ENCODE data around the gene SEMA3D.

SEMA3D gene

DNA sequence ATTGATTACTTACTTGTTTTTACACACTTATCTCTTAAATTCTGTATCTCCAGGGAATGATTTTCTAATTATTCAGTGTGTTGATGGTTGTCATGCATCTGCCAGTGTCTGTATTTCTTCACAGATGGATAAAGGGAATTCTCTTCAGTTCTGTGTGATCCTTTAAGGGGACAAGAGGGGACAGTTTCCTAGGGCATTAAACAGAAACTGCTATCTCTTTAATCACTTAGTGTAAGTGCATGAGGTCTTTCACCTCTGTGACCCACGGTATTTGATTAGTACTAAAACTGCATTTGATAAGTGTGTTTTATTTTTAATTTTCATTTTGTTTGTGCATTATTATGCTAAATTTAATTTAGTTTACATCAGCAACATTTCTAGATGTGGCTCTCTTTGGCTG lies 26.6 kb upstream of the SEMA3D start:
- Histone ChIP-seq H3K4ac (ENCODE audit: low read depth, low read length) (no peak overlapping the region), H2BK5ac (ENCODE audit: low read depth, low read length, poor library complexity) (no peak overlapping the region), H3K79me2 (ENCODE audit: control insufficient read depth, insufficient read depth, low read length, poor library complexity) (no peaks in the 10 kb centered on the region), H3K27me3 (ENCODE audit: insufficient read depth, low read length) (no peaks in the 10 kb centered on the region), H3K4me3 (ENCODE audit: low read depth, low read length) (no peak overlapping the region), H3K4me1 (ENCODE audit: control insufficient read depth in 1 of 2, insufficient read depth in 2 of 2, low read length in 2 of 2) (no peaks in the 10 kb centered on the region), H4K91ac (ENCODE audit: low read depth, low read length) (no peak overlapping the region), H2AK5ac (ENCODE audit: low read length) (no peak overlapping the region), H3K23ac (ENCODE audit: low read length) (no peak overlapping the region), H3K14ac (ENCODE audit: low read length) (no peak overlapping the region), H3K79me1 (ENCODE audit: low read length) (no peaks in the 10 kb centered on the region), H3K4me2 (ENCODE audit: low read length) (no peak overlapping the region), H3K36me3 (ENCODE audit: control insufficient read depth in 1 of 2, insufficient read depth in 2 of 2, low read length in 2 of 2) (no peaks in the 10 kb centered on the region), H4K12ac (ENCODE audit: low read depth, low read length) (no peak overlapping the region), H3K9me3 (ENCODE audit: insufficient read depth, low read depth, low read length) (no peaks in the 10 kb centered on the region), H3K18ac (ENCODE audit: low read length) (no peak overlapping the region), H4K8ac (ENCODE audit: low read depth, low read length) (no peak overlapping the region), H2BK12ac (ENCODE audit: low read length) (no peak overlapping the region), H2AFZ (ENCODE audit: insufficient read depth, low read length, poor library complexity) (no peak overlapping the region), H2BK120ac (ENCODE audit: insufficient read depth, low read length, poor library complexity) (no peak overlapping the region), H3K9ac (ENCODE audit: low read length) (no peak overlapping the region), H3K27ac (ENCODE audit: low read depth, low read length) (no peak overlapping the region)
- WGBS (ENCODE audit: extremely low coverage, insufficient coverage, insufficient read length) = no CpG with 5 or more reads among the region's 1 CpG
- DNase-seq = no peak

DNA sequence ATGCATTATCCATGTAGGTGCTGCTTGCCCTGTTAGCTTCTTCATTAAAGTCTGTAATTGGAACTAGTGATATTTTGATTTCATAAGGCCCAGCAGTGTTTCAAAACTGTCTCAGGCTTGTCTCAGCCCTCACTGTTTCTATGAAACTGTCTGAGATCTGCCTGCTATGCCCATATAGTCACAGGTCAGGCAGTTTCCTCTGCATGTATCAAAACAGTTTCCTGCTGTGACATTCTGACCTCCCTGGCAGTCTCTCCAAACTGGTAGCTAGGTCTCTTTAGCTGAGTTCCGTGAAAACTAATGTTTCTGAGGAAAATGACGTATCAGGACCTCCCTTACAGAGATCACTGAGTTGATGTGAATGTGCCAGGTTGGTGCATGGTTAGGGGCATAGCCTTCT lies 18.9 kb upstream of the SEMA3D start:
- Histone ChIP-seq H3K9me3 (ENCODE audit: insufficient read depth, low read depth, low read length) (no peaks in the 10 kb centered on the region), H3K4me1 (ENCODE audit: control insufficient read depth in 1 of 2, insufficient read depth in 2 of 2, low read length in 2 of 2) (no peaks in the 10 kb centered on the region), H2BK12ac (ENCODE audit: low read length) (no peak overlapping the region), H4K91ac (ENCODE audit: low read depth, low read length) (no peak overlapping the region), H3K4me2 (ENCODE audit: low read length) (no peak overlapping the region), H2AK5ac (ENCODE audit: low read length) (no peak overlapping the region), H3K36me3 (ENCODE audit: control insufficient read depth in 1 of 2, insufficient read depth in 2 of 2, low read length in 2 of 2) (no peaks in the 10 kb centered on the region), H3K4me3 (ENCODE audit: low read depth, low read length) (no peak overlapping the region), H3K79me2 (ENCODE audit: control insufficient read depth, insufficient read depth, low read length, poor library complexity) (no peaks in the 10 kb centered on the region), H2AFZ (ENCODE audit: insufficient read depth, low read length, poor library complexity) (no peak overlapping the region), H2BK5ac (ENCODE audit: low read depth, low read length, poor library complexity) (no peak overlapping the region), H4K12ac (ENCODE audit: low read depth, low read length) (no peak overlapping the region), H3K4ac (ENCODE audit: low read depth, low read length) (no peak overlapping the region), H3K79me1 (ENCODE audit: low read length) (no peaks in the 10 kb centered on the region), H3K27ac (ENCODE audit: low read depth, low read length) (no peak overlapping the region), H3K23ac (ENCODE audit: low read length) (no peak overlapping the region), H3K9ac (ENCODE audit: low read length) (no peak overlapping the region), H2BK120ac (ENCODE audit: insufficient read depth, low read length, poor library complexity) (no peak overlapping the region), H3K18ac (ENCODE audit: low read length) (no peak overlapping the region), H4K8ac (ENCODE audit: low read depth, low read length) (no peak overlapping the region), H3K27me3 (ENCODE audit: insufficient read depth, low read length) (no peaks in the 10 kb centered on the region), H3K14ac (ENCODE audit: low read length) (no peak overlapping the region)
- no CpG with 5 or more reads among the region's 2 CpGs for WGBS (ENCODE audit: extremely low coverage, insufficient coverage, insufficient read length)
- no peak for DNase-seq

DNA sequence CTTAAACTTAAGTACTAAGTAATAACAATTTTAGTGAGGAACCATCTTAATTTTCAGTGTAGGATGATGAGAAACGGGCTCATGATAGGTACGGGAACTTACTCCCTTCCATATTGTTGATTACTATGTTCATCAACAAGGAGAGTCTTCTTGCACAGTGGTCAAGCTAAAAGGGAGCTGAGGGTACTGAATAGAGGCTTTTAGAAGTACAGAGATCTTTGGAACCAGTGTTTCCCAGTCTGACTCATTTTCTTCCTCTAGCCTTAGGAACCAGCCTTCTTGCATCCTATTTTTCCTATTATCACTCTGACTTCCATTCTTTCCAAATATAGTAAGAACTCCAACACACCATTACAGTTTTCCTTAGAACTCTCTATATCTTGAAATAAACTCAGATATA lies 17.6 kb upstream of the SEMA3D start:
- no peak overlapping the region for H3K9ac ChIP-seq (ENCODE audit: low read length)
- H3K4ac ChIP-seq (ENCODE audit: low read depth, low read length) = no peak overlapping the region
- no peaks in the 10 kb centered on the region for H3K79me1 ChIP-seq (ENCODE audit: low read length)
- no peak overlapping the region for H2BK12ac ChIP-seq (ENCODE audit: low read length)
- H2AK5ac ChIP-seq (ENCODE audit: low read length) = no peak overlapping the region
- H3K36me3 ChIP-seq (ENCODE audit: control insufficient read depth in 1 of 2, insufficient read depth in 2 of 2, low read length in 2 of 2) = no peaks in the 10 kb centered on the region
- DNase-seq = no peak
- H3K27me3 ChIP-seq (ENCODE audit: insufficient read depth, low read length) = no peaks in the 10 kb centered on the region
- no peak overlapping the region for H2AFZ ChIP-seq (ENCODE audit: insufficient read depth, low read length, poor library complexity)
- no peaks in the 10 kb centered on the region for H3K4me1 ChIP-seq (ENCODE audit: control insufficient read depth in 1 of 2, insufficient read depth in 2 of 2, low read length in 2 of 2)
- no peak overlapping the region for H3K18ac ChIP-seq (ENCODE audit: low read length)
- H3K79me2 ChIP-seq (ENCODE audit: control insufficient read depth, insufficient read depth, low read length, poor library complexity) = no peaks in the 10 kb centered on the region
- no peak overlapping the region for H3K4me3 ChIP-seq (ENCODE audit: low read depth, low read length)
- no peak overlapping the region for H4K91ac ChIP-seq (ENCODE audit: low read depth, low read length)
- H3K4me2 ChIP-seq (ENCODE audit: low read length) = no peak overlapping the region
- no CpG with 5 or more reads among the region's 2 CpGs for WGBS (ENCODE audit: extremely low coverage, insufficient coverage, insufficient read length)
- no peak overlapping the region for H3K23ac ChIP-seq (ENCODE audit: low read length)
- H2BK5ac ChIP-seq (ENCODE audit: low read depth, low read length, poor library complexity) = no peak overlapping the region
- no peak overlapping the region for H3K27ac ChIP-seq (ENCODE audit: low read depth, low read length)
- H4K12ac ChIP-seq (ENCODE audit: low read depth, low read length) = no peak overlapping the region
- H4K8ac ChIP-seq (ENCODE audit: low read depth, low read length) = no peak overlapping the region
- H2BK120ac ChIP-seq (ENCODE audit: insufficient read depth, low read length, poor library complexity) = no peak overlapping the region
- peaks cover 2% of the 10 kb centered on the region for H3K9me3 ChIP-seq (ENCODE audit: insufficient read depth, low read depth, low read length)
- no peak overlapping the region for H3K14ac ChIP-seq (ENCODE audit: low read length)

DNA sequence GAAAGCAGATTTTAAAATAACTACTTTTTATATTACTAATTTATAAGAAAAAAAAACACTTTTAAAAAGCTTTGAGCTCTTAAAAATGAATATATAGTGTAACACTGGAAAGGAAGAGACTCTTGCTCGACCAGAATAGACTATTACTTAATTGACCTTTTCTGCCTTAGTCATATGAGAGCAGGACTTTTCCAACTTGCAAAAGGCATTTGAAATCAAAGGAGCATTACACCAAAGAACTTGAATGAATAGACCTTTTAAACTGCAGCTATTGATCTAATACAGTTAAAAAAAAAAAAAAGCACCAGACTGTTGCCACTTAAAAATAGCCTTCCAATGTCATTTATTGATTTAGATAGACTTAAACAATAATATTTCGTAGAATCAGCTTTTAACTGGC lies 17.2 kb upstream of the SEMA3D start:
- Histone ChIP-seq H2BK120ac (ENCODE audit: insufficient read depth, low read length, poor library complexity) (no peak overlapping the region), H3K23ac (ENCODE audit: low read length) (no peak overlapping the region), H4K12ac (ENCODE audit: low read depth, low read length) (no peak overlapping the region), H3K18ac (ENCODE audit: low read length) (no peak overlapping the region), H3K9me3 (ENCODE audit: insufficient read depth, low read depth, low read length) (peaks cover 2% of the 10 kb centered on the region), H3K79me1 (ENCODE audit: low read length) (no peaks in the 10 kb centered on the region), H3K4me3 (ENCODE audit: low read depth, low read length) (no peak overlapping the region), H3K9ac (ENCODE audit: low read length) (no peak overlapping the region), H4K91ac (ENCODE audit: low read depth, low read length) (no peak overlapping the region), H2AK5ac (ENCODE audit: low read length) (no peak overlapping the region), H2BK12ac (ENCODE audit: low read length) (no peak overlapping the region), H2AFZ (ENCODE audit: insufficient read depth, low read length, poor library complexity) (no peak overlapping the region), H3K14ac (ENCODE audit: low read length) (no peak overlapping the region), H2BK5ac (ENCODE audit: low read depth, low read length, poor library complexity) (no peak overlapping the region), H4K8ac (ENCODE audit: low read depth, low read length) (no peak overlapping the region), H3K4me1 (ENCODE audit: control insufficient read depth in 1 of 2, insufficient read depth in 2 of 2, low read length in 2 of 2) (no peaks in the 10 kb centered on the region), H3K36me3 (ENCODE audit: control insufficient read depth in 1 of 2, insufficient read depth in 2 of 2, low read length in 2 of 2) (no peaks in the 10 kb centered on the region), H3K4ac (ENCODE audit: low read depth, low read length) (no peak overlapping the region), H3K27ac (ENCODE audit: low read depth, low read length) (no peak overlapping the region), H3K4me2 (ENCODE audit: low read length) (no peak overlapping the region), H3K79me2 (ENCODE audit: control insufficient read depth, insufficient read depth, low read length, poor library complexity) (no peaks in the 10 kb centered on the region), H3K27me3 (ENCODE audit: insufficient read depth, low read length) (no peaks in the 10 kb centered on the region)
- DNase-seq = no peak
- no CpG with 5 or more reads among the region's 2 CpGs for WGBS (ENCODE audit: extremely low coverage, insufficient coverage, insufficient read length)

Measured in trophoblast cell (in vitro differentiated cells and primary cell).